GM10847 (cell line): ENCODE data around the gene LENG8.

ENCODE experiments used
- POLR2A ChIP-seq: IDR thresholded peaks from 2 replicates; pipeline ENCODE4 v1.6.1; 2011; ENCODE audit not compliant: insufficient read length; ENCODE audit errors: extremely low read depth

LENG8 gene

DNA sequence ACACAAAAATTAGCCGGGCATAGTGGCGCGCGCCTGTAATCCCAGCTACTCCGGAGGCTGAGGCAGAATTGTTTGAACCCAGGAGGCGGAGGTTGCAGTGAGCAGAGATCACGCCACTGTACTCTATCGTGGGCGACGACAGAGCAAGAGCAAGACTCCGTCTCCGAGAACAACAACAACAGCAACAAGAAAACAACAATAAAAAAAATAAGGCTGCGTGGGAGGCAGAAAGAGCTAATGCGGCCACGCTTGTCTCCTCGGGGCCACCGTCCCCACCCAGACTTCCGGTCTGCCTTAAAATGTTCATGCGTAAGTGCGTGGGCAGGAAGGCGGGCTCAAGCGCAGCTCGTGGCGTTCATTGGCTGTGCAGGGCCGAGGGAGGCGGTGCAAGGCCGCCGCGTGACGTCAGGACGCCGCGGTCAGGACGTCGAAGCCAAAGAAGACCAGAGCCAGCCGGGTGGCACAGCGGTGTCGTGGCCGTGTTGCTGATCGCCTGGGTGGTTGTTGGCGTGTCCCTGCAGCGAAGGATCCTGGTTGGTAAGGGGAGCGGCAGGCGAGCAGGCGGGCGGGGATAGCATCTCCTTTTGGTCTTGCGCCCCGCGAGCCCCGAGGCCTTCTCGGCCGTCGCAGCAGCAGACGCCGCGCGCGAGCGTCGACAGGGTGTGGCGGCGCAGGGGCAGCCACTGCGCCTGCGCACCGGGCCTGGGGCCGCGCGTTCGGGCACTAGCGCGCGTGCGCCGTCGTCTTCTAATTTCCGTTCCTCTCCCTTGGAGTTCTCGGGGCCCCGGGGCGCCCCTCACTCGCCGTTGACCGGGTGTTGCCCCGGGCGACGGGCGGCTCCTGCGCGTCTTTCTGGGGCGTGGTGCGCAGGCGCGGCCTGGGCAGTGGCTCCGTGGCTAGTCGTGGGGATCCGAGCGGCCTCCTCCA lies at the start of gene LENG8:
Gene LENG8, plus strand, starts transcription at position 426 of the 927 bp plus-strand sequence. CDS start 2,146 bp downstream, outside the sequence.
- TF ChIP-seq POLR2A, result peak; percentile 97

- no peak for TF ChIP-seq POLR2A
Observed at GRCh38 chr19:54400913-54401312, 48.1 kb upstream of the LENG8 start.

- no peak for TF ChIP-seq POLR2A
Observed at GRCh38 chr19:54403054-54403453, 45.9 kb upstream of the LENG8 start.

DNA sequence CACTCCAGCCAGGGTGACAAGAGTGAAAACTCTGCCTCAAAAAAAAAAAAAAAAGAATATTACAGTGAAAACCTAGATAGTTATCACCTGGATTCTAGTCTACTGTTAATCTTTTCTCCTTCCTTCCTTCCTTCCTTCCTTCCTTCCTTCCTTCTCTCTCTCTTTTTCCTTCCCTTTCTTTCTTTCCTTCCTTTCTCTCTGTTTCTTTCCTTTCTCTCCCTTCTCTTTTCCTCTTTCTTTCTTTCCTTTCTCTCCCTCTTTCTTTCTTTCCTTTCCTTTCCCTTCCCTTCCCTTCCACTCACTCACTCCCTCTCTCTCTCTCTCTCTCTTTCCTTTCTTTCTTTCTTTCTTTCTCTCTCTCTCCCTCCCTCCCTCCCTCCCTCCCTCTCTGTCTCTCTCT lies 43.4 kb upstream of the LENG8 start:
- no peak for TF ChIP-seq POLR2A

- no peak for TF ChIP-seq POLR2A
Observed at GRCh38 chr19:54407780-54408179, 41.2 kb upstream of the LENG8 start.

DNA sequence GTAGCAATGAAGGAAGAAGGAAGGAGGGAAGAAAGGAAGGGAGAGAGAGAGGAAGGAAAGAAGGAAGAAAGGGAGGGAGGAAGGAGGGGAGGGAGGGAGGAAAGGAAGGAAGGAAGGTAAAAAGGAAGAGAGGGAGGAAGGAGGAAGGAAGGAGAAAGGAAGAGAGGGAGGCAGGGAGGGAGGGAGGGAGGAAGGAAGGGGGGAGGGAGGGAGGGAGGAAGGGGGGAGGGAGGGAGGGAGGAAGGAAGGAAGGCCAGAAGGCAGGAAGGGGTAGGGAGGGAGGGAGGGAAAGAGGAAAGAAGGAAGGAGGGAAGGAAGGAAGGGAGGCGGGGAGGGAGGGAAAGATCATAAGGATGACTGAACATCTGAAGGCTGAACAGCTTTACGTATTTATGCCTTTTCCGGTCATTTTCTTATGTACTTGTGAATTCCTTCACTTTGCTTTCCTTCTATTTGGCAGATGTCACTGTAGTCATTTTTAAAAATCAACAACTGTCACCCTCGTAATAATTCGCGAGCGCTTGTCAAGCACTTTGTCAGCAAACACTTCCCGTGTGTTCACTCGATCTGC lies 40.5 kb upstream of the LENG8 start:
- TF ChIP-seq POLR2A, result no peak

GRCh38 chr19:54411033-54411432 lies 38.0 kb upstream of the LENG8 start:
- TF ChIP-seq POLR2A, result no peak

DNA sequence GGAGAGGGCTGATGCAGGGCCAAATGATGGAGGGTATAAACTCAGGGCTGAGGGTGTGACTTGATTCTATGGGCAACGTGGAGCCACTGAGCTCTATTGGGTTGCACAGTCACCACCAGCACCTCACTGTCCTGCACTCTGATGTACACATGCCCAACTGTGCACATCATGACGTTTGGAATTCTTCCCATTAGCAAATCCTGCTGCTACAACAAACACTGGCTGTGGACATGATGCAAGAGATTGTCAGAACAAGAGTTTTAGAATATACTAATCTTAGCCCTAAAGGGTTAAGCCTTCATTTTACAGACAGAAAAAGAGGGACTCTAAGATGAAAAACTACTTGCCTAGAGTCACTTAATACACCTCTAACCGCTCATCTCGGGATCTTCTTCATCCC lies 36.1 kb upstream of the LENG8 start:
- no peak for TF ChIP-seq POLR2A

DNA sequence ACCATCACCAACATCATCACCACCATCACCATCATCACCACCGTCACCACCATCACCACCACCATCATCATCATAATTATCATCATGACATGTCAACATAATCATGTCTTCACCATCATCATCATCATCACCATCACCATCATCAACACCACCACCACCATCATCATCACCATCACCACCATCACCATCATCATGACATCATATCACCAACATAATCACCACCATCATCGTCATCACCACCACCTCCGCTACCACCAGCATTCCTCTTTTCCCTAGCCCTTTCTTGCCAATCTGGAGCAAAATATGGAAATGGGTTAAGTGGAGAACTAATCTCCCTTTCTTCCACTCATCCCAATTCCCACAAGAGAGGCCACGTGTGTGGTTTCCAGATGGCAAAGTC lies 34.8 kb upstream of the LENG8 start:
- TF ChIP-seq POLR2A, result no peak

DNA sequence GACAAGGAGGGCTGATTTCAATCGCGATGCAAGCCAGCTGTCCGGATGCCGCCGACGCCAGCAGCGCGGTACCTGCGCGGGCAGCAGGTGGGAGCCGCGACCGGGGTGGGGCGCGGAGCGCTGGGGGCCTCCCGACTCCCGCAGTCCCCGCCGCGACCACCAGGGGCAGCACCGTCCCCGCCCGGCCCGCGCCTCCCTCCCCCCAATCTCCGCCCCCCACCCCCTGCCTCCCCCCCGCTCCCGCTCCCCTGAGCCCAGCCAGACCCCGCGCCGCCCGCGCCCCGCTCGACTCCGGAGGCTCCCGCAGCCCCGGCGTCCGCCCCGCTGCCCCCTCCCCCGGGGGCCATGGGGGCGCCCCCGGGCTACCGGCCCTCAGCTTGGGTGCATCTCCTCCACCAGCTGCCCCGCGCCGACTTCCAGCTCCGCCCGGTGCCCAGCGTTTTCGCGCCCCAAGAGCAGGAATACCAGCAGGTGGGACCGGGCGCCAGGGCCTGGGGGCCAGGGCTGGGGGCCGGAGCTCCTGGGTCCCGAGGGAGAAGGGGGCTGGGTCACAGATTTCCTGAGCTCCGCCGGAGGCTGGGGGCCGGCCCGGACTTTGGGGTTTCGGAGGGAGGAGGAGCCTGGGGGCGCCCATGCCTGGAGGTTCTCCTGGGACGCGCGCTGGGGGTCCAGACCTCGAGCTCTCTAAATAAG lies 33.6 kb upstream of the LENG8 start, which contains the start of gene TTYH1:
Gene TTYH1, plus strand, starts transcription at position 257 of the 693 bp plus-strand sequence. Its CDS starts 89 bp downstream, at position 346.
- no peak for TF ChIP-seq POLR2A

- TF ChIP-seq POLR2A, result no peak
Observed at GRCh38 chr19:54415901-54416673, 32.9 kb upstream of the LENG8 start.

GRCh38 chr19:54416695-54417491 lies 32.1 kb upstream of the LENG8 start:
- no peak for TF ChIP-seq POLR2A

DNA sequence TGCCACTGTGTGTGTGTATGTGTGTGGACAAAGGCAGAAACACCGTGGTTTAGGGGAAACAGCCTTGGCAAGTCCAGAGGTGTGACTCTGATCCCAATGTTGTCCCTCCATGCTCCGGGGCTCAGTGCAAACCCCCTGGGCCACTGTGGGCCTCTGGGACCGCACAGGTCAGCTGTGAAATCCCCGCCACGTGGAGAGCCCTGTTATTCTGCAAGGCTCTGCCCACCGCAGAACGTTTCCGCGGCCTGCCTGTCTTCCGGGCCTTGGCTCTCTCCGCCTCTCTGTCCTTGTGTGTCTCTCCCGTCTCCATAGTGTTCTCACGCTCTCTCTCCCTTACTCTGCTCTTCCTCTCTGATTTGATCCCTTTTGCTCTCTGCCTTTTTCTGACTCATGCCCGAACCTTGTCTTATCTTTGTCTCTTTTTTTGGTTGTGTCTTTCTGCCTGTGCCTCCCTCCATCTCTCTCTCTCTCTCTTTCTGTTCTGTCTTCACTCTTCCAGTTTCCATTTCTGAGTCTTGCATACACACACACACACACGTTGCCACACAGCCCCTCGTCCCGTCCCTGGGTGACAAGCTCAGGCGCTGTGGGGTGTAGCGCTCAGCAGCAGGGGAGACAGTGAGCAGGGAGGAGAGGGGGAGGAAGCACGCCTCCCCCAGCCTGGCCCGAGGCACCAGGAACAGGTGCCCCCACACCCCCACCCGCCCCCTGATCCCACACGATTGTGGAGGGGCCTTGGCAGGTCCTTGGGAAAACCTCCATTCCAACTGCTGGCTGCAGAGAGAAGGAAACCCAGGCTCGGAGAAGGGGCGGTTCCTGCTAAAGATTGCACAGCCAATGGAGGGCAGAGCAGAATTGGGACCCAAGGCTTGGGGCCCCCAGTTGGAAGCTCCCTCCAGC lies 30.7 kb upstream of the LENG8 start:
- no peak for TF ChIP-seq POLR2A

DNA sequence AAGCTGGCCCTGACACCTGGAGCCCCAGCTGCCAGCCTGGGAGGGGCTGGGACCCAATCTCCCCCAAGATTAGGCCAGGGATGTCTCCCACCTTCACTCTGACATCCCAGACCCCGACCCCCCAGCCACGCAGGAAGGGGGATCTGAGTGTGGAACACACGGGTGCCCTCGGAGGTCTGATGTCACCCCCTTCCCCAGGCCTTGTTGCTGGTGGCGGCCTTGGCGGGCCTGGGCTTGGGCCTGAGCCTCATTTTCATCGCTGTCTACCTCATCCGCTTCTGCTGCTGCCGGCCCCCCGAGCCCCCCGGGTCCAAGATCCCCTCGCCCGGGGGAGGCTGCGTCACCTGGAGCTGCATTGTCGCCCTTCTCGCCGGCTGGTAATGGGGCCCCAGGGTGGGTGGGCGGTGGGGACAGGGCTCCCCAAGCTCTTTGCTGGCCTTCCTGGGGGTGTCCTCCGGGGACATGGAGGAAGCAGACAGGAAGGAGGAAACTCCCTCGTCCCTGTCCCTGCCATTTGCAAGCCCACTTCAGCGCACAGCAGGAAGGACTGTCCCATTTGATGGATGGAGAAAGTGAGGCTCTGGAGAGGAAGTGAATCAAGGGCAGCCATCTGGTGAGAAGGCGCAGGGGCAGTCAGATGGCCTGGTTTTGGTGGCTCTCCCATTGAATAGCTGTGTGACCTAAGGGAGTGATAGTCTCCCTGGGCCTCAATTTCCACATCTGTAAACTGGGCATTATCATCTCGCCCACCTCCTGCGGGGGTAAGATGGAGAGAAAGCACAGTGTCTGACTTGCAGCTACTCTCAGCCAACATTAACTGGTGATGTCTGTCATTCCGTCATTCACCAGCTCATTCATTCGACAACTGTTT lies 29.8 kb upstream of the LENG8 start:
- TF ChIP-seq POLR2A, result no peak
